HG03135 (cell line): Measurements from ENCODE around the gene SOBP.
"Not testable (repeated sequence)": the region's sequence is repeated elsewhere in the genome, so short reads cannot be mapped to it uniquely, and the experiment has no call there.

ENCODE experiments used
- ATAC-seq: cut with Tn5 transposase; IDR thresholded peaks from one replicate; pipeline ENCODE4 v1.9.1; 2021; ENCODE audit warnings: mild to moderate bottlenecking, moderate library complexity; ENCODE audit not compliant: unreplicated experiment

Gene SOBP, protein sequence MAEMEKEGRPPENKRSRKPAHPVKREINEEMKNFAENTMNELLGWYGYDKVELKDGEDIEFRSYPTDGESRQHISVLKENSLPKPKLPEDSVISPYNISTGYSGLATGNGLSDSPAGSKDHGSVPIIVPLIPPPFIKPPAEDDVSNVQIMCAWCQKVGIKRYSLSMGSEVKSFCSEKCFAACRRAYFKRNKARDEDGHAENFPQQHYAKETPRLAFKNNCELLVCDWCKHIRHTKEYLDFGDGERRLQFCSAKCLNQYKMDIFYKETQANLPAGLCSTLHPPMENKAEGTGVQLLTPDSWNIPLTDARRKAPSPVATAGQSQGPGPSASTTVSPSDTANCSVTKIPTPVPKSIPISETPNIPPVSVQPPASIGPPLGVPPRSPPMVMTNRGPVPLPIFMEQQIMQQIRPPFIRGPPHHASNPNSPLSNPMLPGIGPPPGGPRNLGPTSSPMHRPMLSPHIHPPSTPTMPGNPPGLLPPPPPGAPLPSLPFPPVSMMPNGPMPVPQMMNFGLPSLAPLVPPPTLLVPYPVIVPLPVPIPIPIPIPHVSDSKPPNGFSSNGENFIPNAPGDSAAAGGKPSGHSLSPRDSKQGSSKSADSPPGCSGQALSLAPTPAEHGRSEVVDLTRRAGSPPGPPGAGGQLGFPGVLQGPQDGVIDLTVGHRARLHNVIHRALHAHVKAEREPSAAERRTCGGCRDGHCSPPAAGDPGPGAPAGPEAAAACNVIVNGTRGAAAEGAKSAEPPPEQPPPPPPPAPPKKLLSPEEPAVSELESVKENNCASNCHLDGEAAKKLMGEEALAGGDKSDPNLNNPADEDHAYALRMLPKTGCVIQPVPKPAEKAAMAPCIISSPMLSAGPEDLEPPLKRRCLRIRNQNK

DNA sequence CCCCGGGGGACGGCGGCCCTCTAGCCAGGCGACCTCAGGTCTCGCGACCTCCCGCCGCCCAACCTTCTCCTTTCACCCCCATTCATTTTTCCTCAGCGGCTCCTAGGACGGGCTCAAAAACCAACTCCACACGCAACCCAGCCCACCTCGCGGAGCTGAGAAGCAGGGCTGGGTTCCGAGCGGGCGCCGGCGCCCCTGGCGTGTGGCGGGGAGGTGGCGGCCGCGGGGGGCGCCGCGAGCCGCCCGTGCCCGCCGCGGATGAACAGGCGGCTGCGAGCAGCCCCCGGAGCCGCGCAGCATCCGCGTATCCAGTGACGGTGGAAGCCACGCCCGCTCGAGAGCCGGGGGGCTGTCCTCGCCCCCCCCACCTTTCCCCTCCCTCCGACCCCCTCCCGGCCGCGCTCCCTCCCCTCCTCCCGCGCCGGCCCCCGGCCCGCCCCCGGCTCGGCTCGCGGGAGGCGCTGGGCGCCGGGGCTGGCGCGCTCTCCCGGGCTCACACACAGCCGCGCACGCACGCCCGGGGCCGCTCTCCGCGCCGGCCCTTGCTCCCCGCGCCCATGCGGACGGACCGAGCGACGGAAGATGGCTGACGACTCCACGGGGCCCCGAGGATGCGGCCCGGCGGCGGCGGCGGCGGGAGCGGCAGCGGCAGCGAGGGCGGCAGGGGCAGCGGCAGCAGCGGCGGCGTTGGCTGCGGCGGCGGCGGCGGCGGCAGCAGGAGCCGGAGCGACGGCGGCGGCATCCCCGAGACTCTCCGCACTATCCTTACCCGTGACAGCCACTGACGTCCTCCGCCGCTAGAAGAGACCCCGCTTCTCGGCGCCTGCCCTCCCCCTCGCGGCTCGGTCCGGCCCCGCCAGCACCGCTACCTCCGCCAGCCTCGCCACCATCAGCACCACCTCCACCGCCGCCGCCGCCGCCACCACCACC is at the start of gene SOBP:
Gene SOBP (plus strand): TSS at position 482 of the 930 bp plus-strand sequence. CDS start 500 bp downstream, outside the sequence.
- ATAC-seq = no peak

DNA sequence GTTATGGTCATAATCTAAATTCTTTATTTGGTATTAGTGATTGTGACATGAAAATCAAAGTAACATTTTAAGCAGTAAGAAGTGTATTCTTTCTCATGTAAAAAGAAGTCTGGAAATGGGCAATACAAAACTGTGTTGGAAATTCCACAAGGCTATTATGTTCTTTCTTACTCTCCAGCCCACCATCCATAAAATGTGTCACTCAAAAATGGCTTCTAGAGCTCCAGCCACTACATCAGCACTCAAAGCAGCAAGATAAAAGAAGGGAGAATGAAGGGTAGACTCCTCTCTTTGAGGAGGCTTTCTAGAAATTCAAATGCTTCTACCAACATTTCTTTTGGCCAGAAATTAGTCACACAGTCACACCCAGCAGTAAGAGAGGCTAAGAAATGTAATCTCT is 49.0 kb upstream of the SOBP start:
- no peak for ATAC-seq

DNA sequence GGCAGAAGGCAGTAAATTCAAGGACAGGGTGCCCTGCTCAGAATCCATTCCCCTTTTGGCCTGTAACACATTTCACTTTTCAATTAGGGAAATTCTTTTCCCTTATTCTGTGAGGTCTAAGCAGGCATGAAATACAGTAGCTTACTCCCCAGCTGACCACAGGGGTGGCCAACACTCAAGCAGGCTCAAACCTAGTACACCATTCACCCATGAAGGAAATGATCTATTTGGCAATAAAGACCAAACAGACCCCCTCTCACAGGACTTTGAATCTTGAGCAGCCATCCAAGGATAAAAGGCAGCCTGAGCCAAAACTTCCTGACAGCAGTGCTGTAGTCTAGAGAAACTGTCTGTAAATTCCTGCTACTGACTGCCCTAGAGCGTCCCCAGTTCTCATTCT is 48.2 kb upstream of the SOBP start:
- ATAC-seq = no peak

- no peak for ATAC-seq
These were observed 46.8 kb upstream of the SOBP start for GRCh38 chr6:107442938-107443607.

DNA sequence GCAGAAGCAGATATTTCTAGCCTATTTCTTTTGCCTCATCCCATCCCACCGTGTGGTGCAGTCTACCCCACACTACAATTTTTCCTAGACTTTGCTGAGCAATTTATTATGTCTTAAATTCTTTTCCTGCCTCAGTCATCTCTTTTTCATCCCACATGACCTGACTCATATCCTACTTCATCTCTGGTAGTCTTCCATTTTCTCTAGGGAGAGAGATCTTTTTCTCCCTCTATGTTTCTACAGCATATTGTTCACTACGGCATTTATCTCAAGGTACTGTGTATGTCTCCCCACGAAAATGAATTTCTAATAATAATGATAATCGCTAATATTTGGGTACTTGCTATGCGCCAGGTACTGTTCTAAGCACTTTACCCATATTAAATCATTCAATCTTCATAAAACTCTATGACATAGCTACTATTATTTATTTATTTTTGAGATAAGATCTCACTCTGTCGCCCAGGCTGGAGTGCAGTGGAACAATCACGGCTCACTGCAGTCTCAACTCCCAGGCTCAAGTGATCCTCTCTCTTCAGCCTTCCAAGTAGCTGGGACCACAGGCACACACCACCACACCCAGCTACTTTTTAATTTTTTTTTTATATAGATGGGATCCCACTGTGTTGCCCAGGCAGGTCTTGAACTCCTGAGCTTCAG is 46.2 kb upstream of the SOBP start:
- no peak for ATAC-seq

GRCh38 chr6:107444277-107444676 is 45.6 kb upstream of the SOBP start:
- no peak for ATAC-seq

DNA sequence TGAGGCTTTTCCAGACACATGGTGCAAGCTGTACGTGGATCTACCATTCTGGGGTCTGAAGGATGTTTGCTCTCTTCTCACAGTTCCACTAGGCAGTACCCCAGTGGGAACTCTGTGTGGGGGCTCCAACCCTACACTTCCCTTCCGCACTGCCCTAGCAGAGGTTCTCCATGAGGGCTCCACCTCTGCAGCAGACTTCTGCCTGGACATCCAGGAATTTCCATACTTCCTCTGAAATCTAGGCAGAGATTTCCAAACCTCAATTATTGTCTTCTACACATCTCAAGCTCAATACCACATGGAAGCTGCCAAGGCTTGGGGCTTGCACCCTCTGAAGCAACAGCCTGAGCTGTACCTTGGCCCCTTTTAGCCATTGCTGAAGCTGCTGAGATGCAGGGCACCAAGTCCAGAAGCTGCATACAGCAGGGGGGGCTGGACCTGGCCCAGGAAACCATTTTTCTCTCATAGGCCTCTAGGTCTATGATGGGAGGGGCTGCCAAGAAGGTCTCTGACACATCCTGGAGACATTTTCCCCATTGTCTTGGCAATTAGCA is 42.2 kb upstream of the SOBP start:
- ATAC-seq = no peak

GRCh38 chr6:107448776-107449175 is 41.1 kb upstream of the SOBP start:
- ATAC-seq = no peak

DNA sequence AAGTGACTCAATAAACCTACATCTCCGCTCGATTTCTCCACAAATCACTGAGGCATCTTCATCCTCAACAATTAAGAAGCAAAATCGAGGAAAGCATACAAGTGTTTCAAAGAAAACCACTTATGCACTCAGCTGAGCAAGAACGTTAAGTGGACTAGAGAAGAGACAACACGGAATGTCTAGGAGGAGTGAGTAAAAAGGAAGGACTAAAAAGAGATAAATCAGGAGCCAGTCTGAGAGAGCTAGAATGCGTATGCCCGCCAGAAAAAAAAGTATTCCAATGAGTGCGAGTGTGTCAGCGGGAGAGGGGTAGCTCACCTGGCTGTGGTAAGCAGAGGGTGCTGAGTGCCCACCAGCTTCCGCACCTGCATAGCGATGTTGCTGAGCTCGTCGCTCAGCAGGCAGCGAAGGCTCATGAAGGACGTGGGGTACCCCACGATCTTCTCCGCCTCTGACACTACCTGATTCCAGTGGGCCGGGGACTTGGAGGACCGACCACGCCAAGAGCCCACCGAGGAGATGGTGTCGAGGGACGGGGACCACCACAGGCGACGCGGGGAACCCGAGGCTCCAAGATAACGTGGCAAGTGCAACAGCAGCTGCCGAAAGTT is 31.1 kb upstream of the SOBP start:
- ATAC-seq = peak; percentile 19

- ATAC-seq = peak; percentile 95
These were observed 30.4 kb upstream of the SOBP start, which contains the start of gene PDSS2 for GRCh38 chr6:107459283-107460082. TSS of gene PDSS2 (minus strand) at chr6:107459564. CDS start at chr6:107459285, 279 bp downstream.

GRCh38 chr6:107460083-107460631 is 29.8 kb upstream of the SOBP start:
- ATAC-seq = no peak

- no peak for ATAC-seq
These were observed 23.9 kb upstream of the SOBP start for GRCh38 chr6:107466062-107466461.

- ATAC-seq = no peak
These were observed 19.6 kb upstream of the SOBP start for GRCh38 chr6:107470364-107470763.

DNA sequence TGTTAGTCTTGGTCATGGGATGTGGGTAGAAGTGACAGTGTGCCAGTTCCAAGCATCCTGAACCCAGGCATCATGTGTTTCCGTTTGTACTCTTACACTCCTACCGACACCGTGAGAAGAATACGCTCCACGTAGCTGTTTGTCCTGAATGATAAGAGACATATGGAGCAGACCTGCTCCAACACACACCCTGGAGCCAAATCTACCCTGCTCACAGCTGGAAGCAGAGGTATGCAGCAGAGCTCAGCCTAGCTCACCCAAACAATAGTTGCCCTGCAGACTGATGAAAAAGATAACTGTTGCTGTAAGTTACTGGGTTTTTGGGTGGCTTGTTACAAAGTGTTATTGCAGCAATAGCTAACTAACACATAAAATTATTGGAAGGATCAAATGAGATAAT is 16.3 kb upstream of the SOBP start:
- ATAC-seq = no peak

DNA sequence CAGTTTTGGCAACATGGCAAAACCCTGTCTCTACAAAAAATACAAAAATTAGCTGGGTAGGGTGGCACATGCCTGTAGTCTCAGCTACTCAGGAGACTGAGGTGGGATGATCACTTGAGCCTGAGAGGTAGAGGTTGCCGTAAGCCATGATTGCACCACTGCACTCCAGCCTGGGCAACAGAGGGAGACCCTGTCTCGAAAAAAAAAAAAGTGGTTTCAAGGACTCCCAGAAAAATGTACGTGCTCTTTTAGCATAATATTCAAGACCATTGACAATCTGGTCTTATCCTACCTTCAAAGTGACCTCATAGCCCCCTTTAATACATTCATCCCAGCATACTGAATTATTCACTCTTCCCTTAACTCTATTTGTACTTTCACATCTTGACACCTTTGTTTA is 14.6 kb upstream of the SOBP start:
- not testable (repeated sequence) for ATAC-seq

- ATAC-seq = not testable (repeated sequence)
These were observed 14.1 kb upstream of the SOBP start for GRCh38 chr6:107475826-107476225.

DNA sequence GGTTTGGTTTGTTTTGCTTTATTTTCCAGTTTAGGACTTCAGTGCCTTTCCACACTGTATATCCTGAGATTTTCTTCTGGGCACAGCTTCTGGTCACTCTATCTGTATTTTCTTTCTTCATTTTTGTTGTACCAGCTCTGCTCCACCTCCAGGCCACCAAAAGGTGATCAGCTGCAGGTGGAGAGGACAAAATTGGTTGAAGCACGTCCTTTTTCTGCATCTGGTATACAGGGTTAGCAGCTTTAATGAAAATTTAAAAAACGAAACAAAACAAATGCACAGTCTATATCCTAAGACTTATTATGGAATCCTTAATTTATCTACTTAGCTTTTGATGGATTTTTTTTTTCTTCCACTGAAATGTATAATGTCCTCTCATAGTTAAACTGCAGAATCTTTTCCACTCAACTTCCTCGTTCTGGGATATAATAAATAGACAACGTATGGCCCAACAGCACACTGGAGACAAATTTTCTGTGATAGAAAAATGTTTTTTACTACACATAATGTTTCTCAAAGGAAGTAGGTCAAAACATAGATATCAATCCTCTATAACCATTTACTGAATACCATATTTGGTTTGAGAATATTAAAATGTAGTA is 10.7 kb upstream of the SOBP start:
- no peak for ATAC-seq
